Natural killer cell (primary cell): ENCODE measurements around the gene KCNA2. TPM values are rescaled to one million over a fixed set of nuclear protein-coding genes. Genes with fewer than 3 reads are reported as not detected.
A peak's percentile ranks its signal among the peaks of the same experiment; 100 is the strongest.

Source experiments
- ATAC-seq, 3 donors: fragments of 150-1000 bp in 2 of 3; fragments of 200-7000 bp in 1 of 3; cut with Tn5 transposase; 1 replicate in 1 of 3; 2 replicates in 2 of 3; pipeline ENCODE4 v1.10.0; 2021; ENCODE audit warnings: mild to moderate bottlenecking in 2 of 3, moderate library complexity in 2 of 3
- DNase-seq, 2 donors: peaks; one replicate each; pipeline versions ENCODE4 v3.0.0 to v3.0.0-alpha.2; 2013 to 2021; ENCODE audit warnings: mixed read lengths in 1 of 2
- H3K27ac ChIP-seq: one replicate; pipeline ENCODE4 v1.5.1; 2013; ENCODE audit warnings: mild to moderate bottlenecking, low read length
- H3K27me3 ChIP-seq: one replicate; pipeline ENCODE4 v1.6.1; 2013; ENCODE audit warnings: low read length; ENCODE audit not compliant: control insufficient read depth, insufficient read depth
- H3K36me3 ChIP-seq: one replicate; pipeline ENCODE4 v1.6.1; 2013; ENCODE audit warnings: low read length; ENCODE audit not compliant: control insufficient read depth, insufficient read depth
- H3K4me1 ChIP-seq: one replicate; pipeline ENCODE4 v1.6.1; 2013; ENCODE audit warnings: low read length; ENCODE audit not compliant: control insufficient read depth, insufficient read depth
- H3K4me3 ChIP-seq: one replicate; pipeline ENCODE4 v1.5.1; 2013; ENCODE audit warnings: low read length
- H3K9me3 ChIP-seq: one replicate; pipeline ENCODE4 v1.6.1; 2013; ENCODE audit warnings: low read length; ENCODE audit not compliant: control insufficient read depth, insufficient read depth
- H3K27ac Mint-ChIP-seq, 2 donors: one replicate each; pipeline ENCODE4 v1.8.0; 2022; ENCODE audit warnings: mild to moderate bottlenecking in 2 of 2, mixed read lengths in 2 of 2, moderate library complexity in 1 of 2
- H3K27me3 Mint-ChIP-seq, 2 donors: one replicate each; pipeline ENCODE4 v1.8.0; 2022; ENCODE audit warnings: low read depth in 2 of 2, mixed read lengths in 2 of 2
- H3K36me3 Mint-ChIP-seq: one replicate; pipeline ENCODE4 v1.8.0; 2022; ENCODE audit warnings: mixed read lengths
- H3K4me1 Mint-ChIP-seq, 2 donors: one replicate each; pipeline ENCODE4 v1.8.0; 2022; ENCODE audit warnings: mixed read lengths in 2 of 2
- H3K4me3 Mint-ChIP-seq: one replicate; pipeline ENCODE4 v1.8.0; 2022; ENCODE audit warnings: mild to moderate bottlenecking, moderate library complexity, mixed read lengths
- H3K9me3 Mint-ChIP-seq, 2 donors: one replicate each; pipeline ENCODE4 v1.8.0; 2022; ENCODE audit warnings: mixed read lengths in 2 of 2
- CTCF ChIP-seq: fragments of 200-600 bp; IDR thresholded peaks from one replicate; pipeline ENCODE4 v1.8.0; 2022; ENCODE audit warnings: antibody characterized with exemption
- WGBS: methylation state at CpG from one replicate; pipeline ENCODE4 v1.1.7; 2013; ENCODE audit warnings: missing lambda C conversion rate; ENCODE audit not compliant: insufficient coverage; 5-methylcytosine and 5-hydroxymethylcytosine counted together
- intact Hi-C: fragments of 100-400 bp; cut with micrococcal nuclease; formaldehyde crosslinking; loops from one replicate; pipeline ENCODE4 v1.14.2; 2022
- total RNA-seq, 4 donors: library from RNA; stranded (reverse); fragments of 120-200 nt in 1 of 4; gene quantifications; one replicate each; pipeline versions ENCODE4 v1.2.3 to v1.2.4, GENCODE V29; 2013 to 2022

The KCNA2 gene
- total RNA-seq, 3 donors from 2014 or later (not counting 1 experiment from before 2014, with no cell fraction given) = 0.07 to 2.6 (median 0.26) TPM

GRCh38 chr1:110638058-110638457 is 31.9 kb upstream of the KCNA2 start:
- no peak overlapping the region for H3K27ac ChIP-seq
- H3K4me3 Mint-ChIP-seq = no peak overlapping the region
- no peak for TF ChIP-seq CTCF
- ATAC-seq = no peak
- intact Hi-C loops = no loop called here
- peak in 1 of 2 donors; percentile 38 for DNase-seq
- no peaks in the 10 kb centered on the region for H3K36me3 ChIP-seq
- H3K27me3 Mint-ChIP-seq = no peaks in the 10 kb centered on the region
- no peaks in the 10 kb centered on the region for H3K27me3 ChIP-seq
- no peaks in the 10 kb centered on the region for H3K36me3 Mint-ChIP-seq
- H3K4me1 ChIP-seq = peaks cover 80% of the 10 kb centered on the region
- H3K4me1 Mint-ChIP-seq = peaks cover 71 to 78% of the 10 kb centered on the region in 2 donors
- H3K27ac Mint-ChIP-seq = no peak overlapping the region
- WGBS = 82% methylated on average over 2 of the region's 2 CpGs
- peaks cover 2 to 6% of the 10 kb centered on the region in 2 donors for H3K9me3 Mint-ChIP-seq
- no peaks in the 10 kb centered on the region for H3K9me3 ChIP-seq
- no peak overlapping the region for H3K4me3 ChIP-seq

GRCh38 chr1:110637475-110637874 is 31.3 kb upstream of the KCNA2 start:
- Mint-ChIP-seq H3K4me1 (peaks cover 65 to 72% of the 10 kb centered on the region in 2 donors), H3K36me3 (no peaks in the 10 kb centered on the region), H3K27ac (no peak overlapping the region), H3K9me3 (peaks cover 2 to 6% of the 10 kb centered on the region in 2 donors), H3K4me3 (no peak overlapping the region), H3K27me3 (no peaks in the 10 kb centered on the region)
- Histone ChIP-seq H3K4me1 (peaks cover 77% of the 10 kb centered on the region), H3K27ac (no peak overlapping the region), H3K4me3 (no peak overlapping the region), H3K27me3 (no peaks in the 10 kb centered on the region), H3K9me3 (no peaks in the 10 kb centered on the region), H3K36me3 (no peaks in the 10 kb centered on the region)
- no peak for TF ChIP-seq CTCF
- no peak for ATAC-seq
- DNase-seq = peak in 1 of 2 donors; percentile 24
- intact Hi-C loops = no loop called here
- 81% methylated on average over 3 of the region's 3 CpGs for WGBS

- no peaks in the 10 kb centered on the region for H3K27me3 Mint-ChIP-seq
These were observed 30.2 kb upstream of the KCNA2 start for GRCh38 chr1:110636149-110636935.

More at GRCh38 chr1:110636149-110636935, 30.2 kb upstream of the KCNA2 start:
- Histone ChIP-seq H3K4me1 (peaks cover 80% of the 10 kb centered on the region), H3K9me3 (no peaks in the 10 kb centered on the region), H3K4me3 (no peak overlapping the region), H3K27ac (peak overlapping the region; percentile 43), H3K36me3 (no peaks in the 10 kb centered on the region), H3K27me3 (no peaks in the 10 kb centered on the region)
- ATAC-seq (peak in 1 of 3 donors; percentile 50), DNase-seq (peak in 1 of 2 donors; percentile 64)
- Mint-ChIP-seq H3K4me3 (peak overlapping the region; percentile 71), H3K27ac (peak overlapping the region; percentile 47 to 71), H3K36me3 (no peaks in the 10 kb centered on the region), H3K4me1 (peaks cover 55 to 61% of the 10 kb centered on the region in 2 donors), H3K9me3 (peaks cover 2 to 6% of the 10 kb centered on the region in 2 donors)
- TF ChIP-seq CTCF = no peak
- intact Hi-C loops = no loop called here
- WGBS = 27% methylated on average over 4 of the region's 4 CpGs
